NOMO-1 (cell line): ENCODE measurements around the gene OTUB1.
A peak's percentile ranks its signal among the peaks of the same experiment; 100 is the strongest.

Source experiments
- DNase-seq, 2 experiments: peaks; one replicate each; lab custom pipeline; 2025; ENCODE audit not compliant: unreplicated experiment in 2 of 2; lab: John Stamatoyannopoulos, UW

OTUB1 gene

GRCh38 chr11:64022125-64022784 is 36.0 kb downstream of the OTUB1 start:
- DNase-seq = no peak

- no peak for DNase-seq
These were observed 37.8 kb downstream of the OTUB1 start for GRCh38 chr11:64023712-64024710.

GRCh38 chr11:64025205-64025604 is 39.0 kb downstream of the OTUB1 start:
- DNase-seq = no peak

GRCh38 chr11:64026575-64027205 is 40.5 kb downstream of the OTUB1 start:
- DNase-seq = no peak

- DNase-seq = peak; percentile 85 to 88
These were observed 41.6 kb downstream of the OTUB1 start for GRCh38 chr11:64027651-64028397.

GRCh38 chr11:64028398-64029115 is 42.3 kb downstream of the OTUB1 start:
- peak; percentile 40 to 68 for DNase-seq

GRCh38 chr11:64029773-64030172 is 43.5 kb downstream of the OTUB1 start:
- DNase-seq = no peak

- no peak for DNase-seq
These were observed 44.8 kb downstream of the OTUB1 start for GRCh38 chr11:64031001-64031400.

GRCh38 chr11:64032050-64032449 is 45.8 kb downstream of the OTUB1 start:
- no peak for DNase-seq

GRCh38 chr11:64034411-64034811 is 48.2 kb downstream of the OTUB1 start:
- no peak for DNase-seq

GRCh38 chr11:64035081-64035524 is 48.9 kb downstream of the OTUB1 start:
- DNase-seq = no peak

- DNase-seq = peak in 1 of 2 experiments; percentile 20
These were observed 49.3 kb downstream of the OTUB1 start, which contains the start of gene FLRT1 for GRCh38 chr11:64035576-64035975. FLRT1 (plus strand) TSS chr11:64035931; CDS start chr11:64116268, 80,337 bp downstream.

GRCh38 chr11:64036087-64037026 is 50.1 kb downstream of the OTUB1 start:
- DNase-seq = peak; percentile 52 to 61

- DNase-seq = no peak
These were observed 50.9 kb downstream of the OTUB1 start for GRCh38 chr11:64037027-64037634.

GRCh38 chr11:64038500-64038899 is 52.3 kb downstream of the OTUB1 start:
- no peak for DNase-seq

GRCh38 chr11:64039012-64039665 is 52.9 kb downstream of the OTUB1 start:
- no peak for DNase-seq

- DNase-seq = peak in 1 of 2 experiments; percentile 3
These were observed 54.6 kb downstream of the OTUB1 start for GRCh38 chr11:64040684-64041322.
